ENCODE data around the gene PDE6A.

PDE6A gene

DNA sequence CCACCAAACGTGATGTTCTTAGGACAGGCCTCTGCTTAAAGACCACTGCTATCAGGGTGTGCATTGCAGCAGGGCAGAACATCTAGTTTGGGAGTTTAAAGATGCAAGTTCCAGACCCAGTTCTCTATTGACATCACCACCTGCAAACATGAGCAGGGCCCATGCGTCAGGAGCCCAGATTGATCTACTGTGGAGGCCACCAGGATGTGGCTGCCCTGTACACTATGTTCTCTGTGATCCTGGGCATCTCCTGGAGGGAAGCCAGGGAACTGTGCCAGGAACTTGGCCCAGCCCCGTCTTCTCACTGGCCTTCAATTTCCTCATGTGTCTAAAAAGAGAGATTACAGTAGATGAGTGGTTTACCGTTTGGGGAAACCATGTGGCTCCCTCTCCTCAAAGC, 87.1 kb downstream of the PDE6A start:
- peak in 2 of 3 donors; percentile 32 to 47 for DNase-seq

DNA sequence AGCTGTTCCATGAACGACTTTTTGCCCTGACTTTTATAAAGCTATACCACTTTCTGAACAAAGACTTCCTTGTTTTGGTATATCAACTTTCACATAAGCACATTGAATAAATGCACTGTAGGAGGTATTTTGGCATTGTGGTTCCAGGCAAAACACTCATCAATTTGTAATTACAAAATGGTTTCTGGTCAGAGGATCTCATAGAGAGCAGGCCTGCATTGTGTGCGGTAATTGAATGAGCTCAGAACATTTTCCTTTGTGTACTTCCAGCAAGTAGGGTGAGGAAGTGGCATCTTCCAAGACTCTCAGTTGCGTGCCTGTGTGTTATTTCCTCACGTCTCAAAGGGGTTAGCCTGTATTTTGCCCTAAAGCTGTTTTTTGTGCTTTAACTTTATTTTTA, 89.2 kb downstream of the PDE6A start:
- DNase-seq = no peak

- no peak for DNase-seq
These were observed 89.7 kb downstream of the PDE6A start for GRCh38 chr5:149854866-149855265.

DNA sequence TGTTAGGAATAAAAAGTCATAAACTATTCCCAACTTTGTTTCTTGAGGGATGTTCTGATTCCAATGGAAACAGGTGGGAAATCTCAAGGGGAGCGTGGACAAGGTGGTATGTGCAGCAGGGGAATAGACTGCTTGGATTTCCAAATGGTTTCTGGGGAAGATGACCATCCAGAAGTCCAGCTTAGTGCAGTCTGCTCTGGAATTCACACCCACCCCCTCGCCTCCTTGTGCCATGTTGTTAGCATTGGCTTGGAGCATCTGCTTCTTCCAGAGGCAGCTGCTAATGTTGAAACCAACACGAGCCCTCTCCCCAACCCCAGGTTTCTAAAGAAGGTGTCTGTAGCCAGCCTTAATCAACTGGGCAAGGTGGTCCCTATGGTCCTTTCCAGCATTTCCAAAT, 90.9 kb downstream of the PDE6A start:
- no peak for DNase-seq

DNA sequence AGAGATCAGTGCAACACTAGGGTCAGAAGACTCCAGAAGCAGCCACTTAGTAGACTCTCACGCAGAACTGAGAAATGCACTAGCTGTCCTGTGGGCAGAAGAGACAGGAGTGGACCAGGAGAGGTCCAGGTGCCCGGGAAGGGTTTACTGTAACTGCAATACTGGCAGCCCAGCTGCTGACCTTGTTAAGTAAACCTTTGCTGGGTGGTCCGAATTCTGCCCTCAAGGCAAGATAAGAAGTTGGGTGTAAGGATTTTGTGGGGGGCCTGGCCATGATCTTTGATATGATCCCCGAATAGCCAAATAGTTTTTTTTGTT, 91.3 kb downstream of the PDE6A start:
- no peak for DNase-seq

DNA sequence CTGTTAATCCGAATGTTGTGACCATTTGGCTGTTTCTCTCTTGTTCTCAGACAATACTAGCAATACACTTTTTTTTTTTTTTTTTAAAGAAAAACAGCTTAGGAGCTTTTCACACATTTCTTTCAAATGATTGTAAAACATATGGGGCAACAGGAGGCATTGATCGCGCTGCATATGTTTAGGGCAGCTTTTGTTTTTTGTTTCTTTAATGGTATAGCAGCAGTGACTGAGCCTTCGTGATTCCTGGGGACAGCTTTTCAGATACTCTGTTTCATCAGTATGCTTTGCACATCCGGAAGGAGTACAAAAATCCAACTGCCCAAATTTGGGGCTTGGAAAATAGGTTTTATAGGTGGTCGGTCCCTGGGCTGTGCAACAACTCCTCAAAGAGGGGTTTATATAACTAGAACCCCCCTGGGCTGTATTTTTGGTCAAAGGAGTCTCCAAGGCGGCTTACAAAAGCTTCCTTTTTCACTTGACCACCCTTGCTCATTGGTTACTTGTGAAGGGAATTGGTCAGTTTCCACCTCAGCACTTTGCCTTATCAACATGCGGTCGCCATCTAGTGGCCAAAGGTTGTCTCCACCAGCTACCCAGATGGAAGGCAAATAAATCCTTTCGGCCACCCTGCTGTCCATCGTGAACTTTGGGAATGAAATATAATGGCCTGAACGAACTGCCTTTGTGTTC, 91.8 kb downstream of the PDE6A start:
- DNase-seq = peak; percentile 73 to 80 (median 79)

GRCh38 chr5:149851211-149851610, 93.4 kb downstream of the PDE6A start:
- DNase-seq = no peak

GRCh38 chr5:149849966-149850910, 94.4 kb downstream of the PDE6A start:
- peak; percentile 38 to 67 (median 45) for DNase-seq

DNA sequence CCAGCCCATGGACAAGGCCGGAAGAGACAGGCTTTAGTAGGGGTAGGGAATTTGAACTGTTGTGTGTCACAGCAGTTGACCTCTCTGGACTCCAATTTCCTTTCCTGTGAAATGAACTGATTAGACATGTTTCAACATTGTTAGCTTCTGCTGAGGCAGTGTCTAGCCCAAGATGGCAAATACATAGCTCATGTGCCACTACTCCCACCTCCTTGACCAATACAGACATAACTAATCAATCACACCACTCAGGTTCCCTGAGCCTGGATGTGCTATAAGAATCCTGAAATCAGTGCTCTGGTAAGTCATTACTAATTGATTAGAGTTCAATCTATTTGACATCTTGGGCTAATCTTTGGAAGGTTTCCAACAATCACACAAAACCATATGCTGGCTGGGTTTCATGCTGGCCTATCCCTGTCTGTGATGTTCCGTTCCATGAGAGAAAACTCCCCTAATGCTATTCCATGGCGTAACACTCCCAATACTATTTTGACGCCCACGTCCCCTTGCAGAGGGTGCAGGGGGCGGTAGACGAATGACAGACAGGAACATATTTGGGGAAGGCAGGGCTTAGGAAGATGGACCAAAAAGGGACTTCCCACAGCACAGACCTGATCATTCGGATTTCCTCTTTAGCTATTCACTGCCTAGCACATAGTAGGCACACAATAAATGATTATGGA, 95.2 kb downstream of the PDE6A start:
- DNase-seq = peak; percentile 55 to 75 (median 56)

DNA sequence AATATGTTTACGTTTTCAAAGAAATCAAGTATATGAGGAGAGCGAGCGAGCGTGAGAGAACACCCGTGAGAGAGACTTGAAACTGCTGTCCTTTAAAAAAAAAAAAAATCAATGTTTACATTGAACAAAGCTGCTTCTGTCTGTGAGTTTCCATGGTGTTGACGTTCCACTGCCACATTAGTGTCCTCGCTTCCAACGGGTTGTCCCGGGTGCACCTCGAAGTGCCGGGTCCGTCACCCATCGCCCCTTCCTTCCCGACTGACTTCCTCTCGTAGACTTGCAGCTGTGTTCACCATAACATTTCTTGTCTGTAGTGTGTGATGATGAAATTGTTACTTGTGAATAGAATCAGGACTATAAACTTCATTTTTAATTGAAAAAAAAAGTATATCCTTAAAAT, 97.0 kb downstream of the PDE6A start:
- no peak for DNase-seq

DNA sequence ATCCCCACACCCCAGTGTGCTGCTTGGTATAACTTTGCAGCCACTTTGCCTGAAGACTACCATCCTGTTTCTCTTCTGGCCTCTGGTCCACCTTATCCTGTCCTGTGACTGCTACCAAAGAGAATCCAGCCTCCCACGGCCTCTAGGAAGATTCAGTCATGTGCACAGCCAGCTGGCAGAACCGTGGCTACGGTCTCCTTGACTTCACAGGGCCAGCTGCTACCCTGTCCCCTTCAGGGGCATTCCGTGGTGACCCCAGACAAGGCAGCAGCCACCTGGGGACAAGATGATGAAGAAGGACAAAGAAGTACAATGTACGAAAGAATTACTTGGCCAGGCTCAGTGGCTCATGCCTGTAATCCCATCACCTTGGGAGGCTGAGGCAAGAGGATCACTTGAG, 98.6 kb downstream of the PDE6A start:
- no peak for DNase-seq

GRCh38 chr5:149845601-149846000, 99.0 kb downstream of the PDE6A start:
- DNase-seq = no peak

GRCh38 chr5:149841851-149842793, 102.5 kb downstream of the PDE6A start:
- no peak for DNase-seq

GRCh38 chr5:149840226-149840825, 104.3 kb downstream of the PDE6A start:
- no peak for DNase-seq

GRCh38 chr5:149839761-149840160, 104.8 kb downstream of the PDE6A start:
- no peak for DNase-seq

DNA sequence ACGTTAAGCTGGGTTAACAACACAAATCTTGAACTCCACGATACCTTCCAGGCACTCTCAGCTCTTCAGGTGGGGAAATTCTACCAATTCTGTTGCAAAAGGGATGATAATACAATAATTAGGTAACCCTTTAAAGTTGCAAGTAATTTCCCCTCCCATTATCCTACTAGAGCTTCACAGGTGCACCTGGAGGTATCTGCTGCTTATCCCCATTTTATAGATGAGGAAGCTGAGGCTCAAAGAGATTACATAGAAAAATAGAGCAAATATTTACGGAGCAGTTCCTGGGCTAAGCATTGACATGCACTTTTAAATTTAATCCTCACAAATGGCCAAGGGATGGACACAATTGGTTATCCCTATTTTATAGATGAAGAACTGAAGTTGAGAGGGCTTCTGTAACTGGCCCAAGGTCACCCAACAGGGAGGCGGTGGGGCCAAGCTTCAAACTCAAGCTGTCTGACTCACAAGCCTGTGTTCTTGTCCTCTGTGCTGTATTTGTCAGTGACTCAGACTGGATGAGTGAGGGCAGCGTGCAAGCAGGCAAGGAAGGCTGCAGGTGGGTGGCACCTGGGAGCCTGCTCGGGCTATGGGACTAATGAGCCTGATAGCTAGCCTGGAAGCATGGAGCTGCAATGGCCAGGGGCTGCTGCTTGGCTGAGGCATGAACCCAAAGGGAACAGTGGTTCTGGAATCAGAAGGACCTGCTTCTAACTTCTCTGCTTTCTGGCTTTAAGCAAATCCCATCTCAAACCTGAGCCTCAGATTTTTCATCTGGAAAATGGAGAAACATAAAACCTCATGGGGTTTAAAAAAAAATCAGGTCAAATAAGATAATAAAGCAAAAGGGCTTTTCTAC, 105.5 kb downstream of the PDE6A start:
- DNase-seq = no peak

- DNase-seq = peak; percentile 17 to 53 (median 31)
These were observed 106.8 kb downstream of the PDE6A start for GRCh38 chr5:149837680-149838269.

GRCh38 chr5:149836451-149837139, 108.0 kb downstream of the PDE6A start:
- DNase-seq = no peak

- DNase-seq = peak; percentile 66 to 74 (median 69)
These were observed 110.2 kb downstream of the PDE6A start for GRCh38 chr5:149834246-149834855.
